DMS53 (cell line): Measurements from ENCODE around the gene TBX19.

ENCODE experiments used
- DNase-seq: peaks from one replicate; lab custom pipeline; 2025; lab: John Stamatoyannopoulos, UW

Gene TBX19

GRCh38 chr1:168360151-168361021 is 79.7 kb downstream of the TBX19 start:
- DNase-seq, result no peak

GRCh38 chr1:168361252-168361651 is 80.6 kb downstream of the TBX19 start:
- no peak for DNase-seq

GRCh38 chr1:168362991-168363390 is 82.3 kb downstream of the TBX19 start:
- no peak for DNase-seq
